CD4-positive, alpha-beta T cell treated with Interleukin-15 for 1 hour (primary cell): ENCODE results near the gene MBD6.
"Not testable (repeated sequence)": the region's sequence is repeated elsewhere in the genome, so short reads cannot be mapped to it uniquely, and the experiment has no call there.

Experiments
- DNase-seq: peaks from one replicate; pipeline ENCODE4 v3.0.0-alpha.2; 2020

MBD6 gene

GRCh38 chr12:57488402-57489156 is 34.0 kb upstream of the MBD6 start:
- DNase-seq = no peak

GRCh38 chr12:57489157-57489641 is 33.4 kb upstream of the MBD6 start:
- no peak for DNase-seq

- DNase-seq = no peak
Observed at GRCh38 chr12:57490126-57490525, 32.5 kb upstream of the MBD6 start.

- no peak for DNase-seq
Observed at GRCh38 chr12:57491393-57492280, 31.0 kb upstream of the MBD6 start.

- not testable (repeated sequence) for DNase-seq
Observed at GRCh38 chr12:57495051-57495701, 27.4 kb upstream of the MBD6 start.

GRCh38 chr12:57496822-57497221 is 25.8 kb upstream of the MBD6 start:
- no peak for DNase-seq

GRCh38 chr12:57497223-57498131 is 25.1 kb upstream of the MBD6 start:
- no peak for DNase-seq

GRCh38 chr12:57498132-57498502 is 24.5 kb upstream of the MBD6 start:
- no peak for DNase-seq

GRCh38 chr12:57498571-57498970 is 24.1 kb upstream of the MBD6 start:
- DNase-seq = no peak

GRCh38 chr12:57500213-57500612 is 22.4 kb upstream of the MBD6 start:
- no peak for DNase-seq

GRCh38 chr12:57502311-57502969 is 20.2 kb upstream of the MBD6 start:
- DNase-seq = not testable (repeated sequence)

GRCh38 chr12:57506541-57506940 is 16.1 kb upstream of the MBD6 start:
- DNase-seq = not testable (repeated sequence)

GRCh38 chr12:57507796-57508195 is 14.8 kb upstream of the MBD6 start:
- not testable (repeated sequence) for DNase-seq

GRCh38 chr12:57511161-57511560 is 11.5 kb upstream of the MBD6 start:
- no peak for DNase-seq

GRCh38 chr12:57511588-57512325 is 10.9 kb upstream of the MBD6 start:
- DNase-seq = no peak

- DNase-seq = no peak
Observed at GRCh38 chr12:57512665-57513064, 10.0 kb upstream of the MBD6 start.

GRCh38 chr12:57513266-57513665 is 9.4 kb upstream of the MBD6 start:
- no peak for DNase-seq

- DNase-seq = not testable (repeated sequence)
Observed at GRCh38 chr12:57513677-57514076, 8.9 kb upstream of the MBD6 start.

- not testable (repeated sequence) for DNase-seq
Observed at GRCh38 chr12:57514246-57514645, 8.4 kb upstream of the MBD6 start.

- no peak for DNase-seq
Observed at GRCh38 chr12:57514720-57515407, 7.8 kb upstream of the MBD6 start.
